HG03354 (cell line): ENCODE results near the gene CILP2.

Experiments used
- ATAC-seq: cut with Tn5 transposase; IDR thresholded peaks from one replicate; pipeline ENCODE4 v1.9.1; 2021; ENCODE audit warnings: mild to moderate bottlenecking; ENCODE audit not compliant: unreplicated experiment, poor library complexity, severe bottlenecking

CILP2 gene, protein sequence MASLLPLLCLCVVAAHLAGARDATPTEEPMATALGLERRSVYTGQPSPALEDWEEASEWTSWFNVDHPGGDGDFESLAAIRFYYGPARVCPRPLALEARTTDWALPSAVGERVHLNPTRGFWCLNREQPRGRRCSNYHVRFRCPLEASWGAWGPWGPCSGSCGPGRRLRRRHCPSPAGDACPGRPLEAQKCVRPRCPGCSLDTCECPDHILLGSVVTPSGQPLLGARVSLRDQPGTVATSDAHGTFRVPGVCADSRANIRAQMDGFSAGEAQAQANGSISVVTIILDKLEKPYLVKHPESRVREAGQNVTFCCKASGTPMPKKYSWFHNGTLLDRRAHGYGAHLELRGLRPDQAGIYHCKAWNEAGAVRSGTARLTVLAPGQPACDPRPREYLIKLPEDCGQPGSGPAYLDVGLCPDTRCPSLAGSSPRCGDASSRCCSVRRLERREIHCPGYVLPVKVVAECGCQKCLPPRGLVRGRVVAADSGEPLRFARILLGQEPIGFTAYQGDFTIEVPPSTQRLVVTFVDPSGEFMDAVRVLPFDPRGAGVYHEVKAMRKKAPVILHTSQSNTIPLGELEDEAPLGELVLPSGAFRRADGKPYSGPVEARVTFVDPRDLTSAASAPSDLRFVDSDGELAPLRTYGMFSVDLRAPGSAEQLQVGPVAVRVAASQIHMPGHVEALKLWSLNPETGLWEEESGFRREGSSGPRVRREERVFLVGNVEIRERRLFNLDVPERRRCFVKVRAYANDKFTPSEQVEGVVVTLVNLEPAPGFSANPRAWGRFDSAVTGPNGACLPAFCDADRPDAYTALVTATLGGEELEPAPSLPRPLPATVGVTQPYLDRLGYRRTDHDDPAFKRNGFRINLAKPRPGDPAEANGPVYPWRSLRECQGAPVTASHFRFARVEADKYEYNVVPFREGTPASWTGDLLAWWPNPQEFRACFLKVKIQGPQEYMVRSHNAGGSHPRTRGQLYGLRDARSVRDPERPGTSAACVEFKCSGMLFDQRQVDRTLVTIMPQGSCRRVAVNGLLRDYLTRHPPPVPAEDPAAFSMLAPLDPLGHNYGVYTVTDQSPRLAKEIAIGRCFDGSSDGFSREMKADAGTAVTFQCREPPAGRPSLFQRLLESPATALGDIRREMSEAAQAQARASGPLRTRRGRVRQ

DNA sequence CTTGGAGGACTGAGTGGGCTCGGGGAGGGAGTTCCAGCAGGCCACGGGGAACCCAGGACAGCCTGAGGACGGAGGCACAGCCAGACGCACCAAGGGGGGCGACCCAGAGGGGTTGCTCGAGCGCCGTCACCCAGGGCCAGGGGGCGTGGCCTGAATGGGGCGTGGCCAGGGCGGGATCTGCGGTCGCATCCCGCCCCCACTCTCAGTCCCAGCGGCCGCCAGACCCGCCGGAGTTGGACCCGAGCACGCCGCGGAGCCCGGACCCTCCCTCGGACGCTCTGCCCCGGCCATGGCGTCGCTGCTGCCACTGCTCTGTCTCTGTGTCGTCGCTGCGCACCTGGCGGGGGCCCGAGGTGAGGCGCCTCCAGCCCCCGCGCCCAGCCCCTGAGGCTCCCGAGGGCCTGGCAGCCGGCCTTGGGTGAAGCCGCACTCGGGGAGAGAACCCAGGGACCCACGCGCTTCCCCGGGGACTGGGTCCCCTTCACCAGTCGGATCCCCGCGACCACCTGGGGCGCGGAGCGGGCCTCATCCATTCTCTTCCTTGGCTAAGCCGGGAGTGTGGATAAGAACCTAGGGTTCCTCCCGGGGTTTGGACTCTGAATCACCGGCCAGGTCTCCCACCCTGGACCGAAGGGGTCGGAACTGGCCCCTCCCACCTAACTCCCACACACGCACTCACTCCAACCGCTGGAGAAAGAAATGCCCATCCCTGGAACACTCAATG, at the start of gene CILP2:
Gene CILP2, plus strand, starts transcription at position 205 of the 724 bp plus-strand sequence. Its CDS starts 85 bp downstream, at position 290.
- ATAC-seq: no peak

- ATAC-seq: peak; percentile 72
These were observed 49.0 kb upstream of the CILP2 start for GRCh38 chr19:19488875-19489690.

- no peak for ATAC-seq
These were observed 48.3 kb upstream of the CILP2 start for GRCh38 chr19:19489804-19490204.

- ATAC-seq: no peak
These were observed 47.7 kb upstream of the CILP2 start for GRCh38 chr19:19490214-19490968.

- no peak for ATAC-seq
These were observed 46.6 kb upstream of the CILP2 start for GRCh38 chr19:19491321-19492025.

DNA sequence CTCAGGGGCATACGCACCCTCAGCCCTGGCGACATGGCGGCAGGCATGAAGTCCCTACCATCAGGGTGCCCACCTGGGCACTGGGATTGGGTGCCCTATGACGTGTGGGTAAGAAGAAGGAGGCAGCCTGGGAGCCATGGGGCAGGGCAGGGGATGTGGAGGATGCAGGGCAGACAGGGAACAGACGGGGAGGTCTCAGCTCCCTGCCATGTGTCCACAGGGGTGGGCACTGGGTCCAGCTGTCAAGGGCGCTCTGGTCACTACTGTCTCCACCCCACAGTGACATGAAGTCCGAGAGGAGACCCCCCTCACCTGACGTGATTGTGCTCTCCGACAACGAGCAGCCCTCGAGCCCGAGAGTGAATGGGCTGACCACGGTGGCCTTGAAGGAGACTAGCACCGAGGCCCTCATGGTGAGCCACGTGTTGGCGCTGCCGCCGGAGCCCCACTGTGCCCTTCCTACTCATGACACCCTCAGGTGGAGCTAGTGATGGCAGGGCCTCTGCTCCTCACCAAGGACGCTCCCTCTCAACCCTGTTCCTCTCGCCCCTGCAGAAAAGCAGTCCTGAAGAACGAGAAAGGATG, 45.9 kb upstream of the CILP2 start:
- ATAC-seq: no peak

- no peak for ATAC-seq
These were observed 44.1 kb upstream of the CILP2 start for GRCh38 chr19:19493841-19494546.

DNA sequence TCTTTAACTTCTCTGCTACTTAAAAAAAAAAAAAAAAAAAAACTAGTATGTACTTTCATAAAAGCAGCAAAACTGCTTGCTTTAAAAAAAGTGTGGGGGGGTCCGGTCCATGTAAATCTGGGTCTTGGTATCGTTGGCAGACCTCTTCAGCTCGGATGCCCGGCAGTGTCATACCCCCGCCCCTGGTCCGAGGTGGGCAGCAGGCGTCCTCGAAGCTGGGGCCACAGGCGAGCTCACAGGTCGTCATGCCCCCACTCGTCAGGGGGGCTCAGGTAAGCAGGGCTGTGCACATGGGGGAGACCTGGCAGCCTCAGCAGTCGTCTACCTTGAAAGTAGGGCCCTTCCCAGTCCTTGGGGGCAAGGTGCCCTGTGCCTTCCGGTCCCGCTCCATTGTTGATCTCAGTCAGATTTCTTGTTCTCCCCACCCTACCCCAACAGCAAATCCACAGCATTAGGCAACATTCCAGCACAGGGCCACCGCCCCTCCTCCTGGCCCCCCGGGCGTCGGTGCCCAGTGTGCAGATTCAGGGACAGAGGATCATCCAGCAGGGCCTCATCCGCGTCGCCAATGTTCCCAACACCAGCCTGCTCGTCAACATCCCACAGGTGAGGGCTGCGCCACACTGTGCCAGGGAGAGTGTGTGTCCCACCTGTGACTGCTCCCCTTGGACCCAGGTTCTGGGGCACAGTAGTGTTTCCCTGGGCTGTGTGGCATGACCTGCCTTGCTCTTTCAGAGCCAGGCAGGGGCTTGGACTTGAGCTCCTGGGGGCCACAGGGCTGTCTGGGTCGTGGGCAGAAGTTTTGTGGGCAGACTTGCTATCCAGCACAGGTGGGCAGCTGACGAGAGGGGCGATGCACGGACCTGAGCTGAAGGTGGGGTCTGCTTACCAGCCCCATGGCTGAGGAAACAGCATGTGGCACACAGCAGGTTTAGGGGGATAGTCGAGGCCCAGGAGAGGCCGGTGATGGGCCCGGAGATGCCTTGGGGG, 42.2 kb upstream of the CILP2 start:
- ATAC-seq: no peak

DNA sequence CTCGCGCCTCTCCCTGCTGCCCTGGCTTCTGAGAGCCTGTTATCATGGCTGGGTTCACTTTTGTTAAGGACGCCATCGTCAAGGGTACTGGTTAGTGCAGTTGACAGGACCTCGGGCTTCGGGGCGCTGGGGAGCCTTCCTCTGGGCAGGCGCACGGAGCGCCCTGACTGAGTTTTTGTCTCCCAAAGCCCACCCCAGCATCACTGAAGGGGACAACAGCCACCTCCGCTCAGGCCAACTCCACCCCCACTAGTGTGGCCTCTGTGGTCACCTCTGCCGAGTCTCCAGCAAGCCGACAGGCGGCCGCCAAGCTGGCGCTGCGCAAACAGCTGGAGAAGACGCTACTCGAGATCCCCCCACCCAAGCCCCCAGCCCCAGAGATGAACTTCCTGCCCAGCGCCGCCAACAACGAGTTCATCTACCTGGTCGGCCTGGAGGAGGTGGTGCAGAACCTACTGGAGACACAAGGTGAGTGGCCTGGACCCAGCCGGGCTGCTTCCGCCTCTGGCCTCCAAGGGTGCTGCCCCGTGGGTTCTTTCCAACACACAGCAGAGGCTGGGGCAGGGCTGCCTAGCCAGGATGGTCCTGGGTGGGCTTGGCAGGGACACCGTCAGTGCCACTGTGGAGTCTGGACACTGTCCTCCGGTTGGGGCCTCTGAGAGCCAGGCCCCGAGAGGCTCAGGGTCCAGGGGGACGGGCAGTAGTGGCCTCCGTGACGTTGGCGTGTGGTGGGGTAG, 39.6 kb upstream of the CILP2 start:
- no peak for ATAC-seq

- ATAC-seq: no peak
These were observed 38.6 kb upstream of the CILP2 start for GRCh38 chr19:19499272-19499995.

DNA sequence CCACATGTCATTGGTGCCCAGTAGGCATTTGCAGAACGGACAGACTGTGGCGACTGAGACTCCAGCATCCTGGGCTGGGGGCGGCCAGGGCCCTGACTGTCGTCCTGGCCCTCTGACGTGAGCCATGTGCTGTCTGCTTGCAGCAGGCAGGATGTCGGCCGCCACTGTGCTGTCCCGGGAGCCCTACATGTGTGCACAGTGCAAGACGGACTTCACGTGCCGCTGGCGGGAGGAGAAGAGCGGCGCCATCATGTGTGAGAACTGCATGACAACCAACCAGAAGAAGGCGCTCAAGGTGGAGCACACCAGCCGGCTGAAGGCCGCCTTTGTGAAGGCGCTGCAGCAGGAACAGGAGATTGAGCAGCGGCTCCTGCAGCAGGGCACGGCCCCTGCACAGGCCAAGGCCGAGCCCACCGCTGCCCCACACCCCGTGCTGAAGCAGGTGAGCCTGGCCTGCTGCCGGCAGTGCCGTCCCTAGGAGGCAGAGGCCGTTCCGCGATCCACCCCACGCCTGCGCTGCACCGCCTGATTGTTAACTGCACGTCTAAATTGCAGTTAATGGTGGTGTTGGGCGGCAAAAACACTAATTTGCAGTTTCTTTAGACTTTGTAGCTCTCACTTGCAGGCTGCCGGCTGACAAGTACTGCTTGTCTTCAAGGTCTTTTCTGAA, 37.0 kb upstream of the CILP2 start:
- no peak for ATAC-seq

GRCh38 chr19:19501798-19502197, 36.3 kb upstream of the CILP2 start:
- ATAC-seq: no peak

DNA sequence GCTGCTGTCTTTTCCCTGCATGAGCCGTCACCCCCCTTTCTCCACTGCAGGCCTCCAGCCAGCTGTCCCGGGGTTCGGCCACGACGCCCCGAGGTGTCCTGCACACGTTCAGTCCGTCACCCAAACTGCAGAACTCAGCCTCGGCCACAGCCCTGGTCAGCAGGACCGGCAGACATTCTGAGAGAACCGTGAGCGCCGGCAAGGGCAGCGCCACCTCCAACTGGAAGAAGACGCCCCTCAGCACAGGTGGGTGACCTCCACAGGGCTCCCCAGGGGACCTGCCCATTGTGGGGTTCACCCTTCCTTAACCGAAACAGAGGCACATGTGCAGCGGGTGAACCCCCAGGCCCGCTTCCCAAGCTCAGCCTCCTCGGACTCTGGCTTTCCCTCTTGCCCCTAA, 35.8 kb upstream of the CILP2 start:
- ATAC-seq: no peak
